ENCODE measurements around the gene MAPK8.
A peak's percentile ranks its signal among the peaks of the same experiment; 100 is the strongest.

The MAPK8 gene

DNA sequence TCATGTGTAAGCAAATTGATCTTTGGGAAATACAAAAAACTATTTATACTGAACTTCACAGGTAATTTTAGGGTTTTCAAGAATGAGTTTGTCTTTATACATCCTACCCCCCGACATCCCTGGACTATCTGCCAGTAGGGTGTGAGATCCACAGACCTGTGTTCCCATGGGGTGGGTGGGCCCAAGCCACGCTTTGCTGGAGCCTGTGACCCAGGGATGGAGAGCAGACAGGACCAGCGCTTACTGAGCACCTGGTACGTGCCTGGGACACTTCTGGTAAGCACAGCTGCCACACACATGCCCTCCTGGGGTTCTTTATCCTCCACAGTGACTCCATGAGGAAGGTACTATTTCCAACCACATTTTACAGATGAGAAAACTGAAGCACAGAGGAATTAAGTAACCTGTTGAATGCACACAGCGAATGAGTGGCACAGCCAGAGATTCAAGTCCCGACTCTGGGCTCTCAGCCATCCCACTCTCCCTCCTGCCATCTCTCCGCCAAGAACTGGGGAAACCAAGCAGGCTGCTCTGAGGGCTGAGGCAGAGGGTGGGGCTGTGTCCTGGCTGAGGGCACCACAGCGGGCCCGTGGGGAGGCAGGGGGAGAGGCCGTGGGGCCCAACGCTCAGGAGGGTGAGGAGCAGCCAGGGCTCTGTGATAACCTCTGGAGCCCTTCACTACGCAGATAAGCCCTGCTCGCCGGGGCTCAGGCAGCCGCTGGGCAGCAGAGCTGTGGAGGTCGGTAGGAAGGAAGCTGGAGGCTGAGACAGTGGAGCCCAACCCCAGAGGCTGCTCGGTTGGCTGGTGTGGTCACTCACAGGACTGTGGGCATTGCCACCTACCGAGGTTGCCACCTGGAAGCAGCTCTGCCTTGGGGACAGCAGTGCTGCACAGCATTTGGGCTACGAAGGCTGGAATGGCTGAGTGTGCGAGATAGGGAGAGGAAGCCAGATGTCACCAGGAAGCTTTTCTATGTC is 174.2 kb downstream of the MAPK8 start:
- DNase-seq: peak; percentile 9

DNA sequence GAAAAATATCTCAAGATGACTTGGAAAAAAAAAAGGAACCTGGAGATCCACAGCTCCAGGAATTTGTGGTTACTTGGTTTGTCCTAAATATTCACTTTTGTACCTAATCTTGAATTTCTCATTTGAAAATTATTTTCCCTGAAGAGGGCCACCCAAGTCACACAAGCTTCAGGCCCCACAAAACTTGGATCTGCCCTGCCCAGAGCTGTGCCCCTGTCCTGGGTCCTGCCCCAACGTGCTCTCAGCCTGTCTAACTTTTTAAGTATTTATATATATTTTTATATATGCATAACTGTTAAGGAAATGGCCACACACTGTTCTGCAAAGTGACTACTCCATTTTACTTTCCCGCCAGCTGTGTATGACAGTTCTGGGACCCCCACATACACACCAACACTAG is 174.9 kb downstream of the MAPK8 start:
- DNase-seq: no peak

DNA sequence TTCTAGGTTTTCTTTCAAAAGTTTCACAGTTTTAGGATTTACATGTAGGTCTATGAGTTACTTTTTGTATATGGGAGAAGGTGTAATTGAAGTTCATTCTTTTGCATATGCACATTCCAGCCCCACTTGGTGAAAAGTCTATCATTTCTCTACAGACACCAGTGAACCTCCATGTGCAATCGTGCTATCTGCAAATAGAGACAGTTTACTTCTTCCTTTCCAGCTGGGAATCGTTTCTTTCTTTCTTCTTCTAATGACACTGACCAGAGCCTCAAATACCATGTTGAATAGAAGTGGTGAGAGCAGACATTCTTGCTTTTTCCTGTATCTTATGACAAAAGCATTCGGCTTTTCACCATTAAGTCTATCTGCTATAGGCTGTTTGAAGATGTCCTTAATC is 175.7 kb downstream of the MAPK8 start:
- no peak for DNase-seq

DNA sequence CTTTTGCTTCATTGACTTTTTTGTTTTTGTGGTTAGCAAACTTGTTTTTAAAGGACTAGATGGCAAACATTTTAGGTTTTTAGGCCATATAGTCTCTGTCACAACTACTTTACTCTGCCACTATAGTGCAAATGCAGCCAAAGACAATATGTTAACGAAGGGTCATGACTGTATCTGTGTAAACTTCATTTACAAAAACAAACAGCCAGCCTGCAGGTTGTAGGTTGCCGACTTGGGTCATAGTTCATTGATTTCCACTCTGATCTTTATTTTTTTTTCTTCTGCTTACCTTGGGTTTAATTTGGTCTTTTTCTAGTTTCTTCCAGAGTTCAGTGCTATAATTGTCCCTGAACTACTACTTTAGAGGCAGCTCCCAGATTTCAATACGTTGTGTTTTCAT is 178.4 kb downstream of the MAPK8 start:
- DNase-seq: no peak

DNA sequence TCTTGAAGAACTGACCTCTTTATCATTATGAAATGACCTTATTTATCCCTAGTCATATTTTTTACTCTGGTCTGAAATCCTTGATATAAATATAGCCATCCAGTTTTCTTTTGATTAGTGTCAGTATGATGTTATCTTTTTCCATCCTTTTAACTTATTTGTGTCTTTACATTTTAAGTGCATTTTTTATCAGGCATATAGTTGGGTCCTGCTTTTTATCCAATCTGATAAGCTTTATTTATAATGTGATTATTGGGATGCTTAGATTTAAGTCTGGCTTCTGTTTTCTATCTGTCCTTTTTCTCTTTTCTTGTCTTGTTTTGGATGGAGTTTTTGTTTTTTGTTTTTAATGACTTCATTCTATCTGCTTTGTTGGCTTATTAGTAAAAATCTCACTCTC is 179.2 kb downstream of the MAPK8 start:
- DNase-seq: no peak

- DNase-seq: no peak
Observed at GRCh38 chr10:48487244-48487643, 180.8 kb downstream of the MAPK8 start.

Measured in NCI-H69 (cell line).